Cortex of kidney (tissue), 1 donor: ENCODE measurements around the gene PXYLP1.

ENCODE experiments used
- DNase-seq: peaks from one replicate; lab custom pipeline; 2025; lab: John Stamatoyannopoulos, UW

The PXYLP1 gene

DNA sequence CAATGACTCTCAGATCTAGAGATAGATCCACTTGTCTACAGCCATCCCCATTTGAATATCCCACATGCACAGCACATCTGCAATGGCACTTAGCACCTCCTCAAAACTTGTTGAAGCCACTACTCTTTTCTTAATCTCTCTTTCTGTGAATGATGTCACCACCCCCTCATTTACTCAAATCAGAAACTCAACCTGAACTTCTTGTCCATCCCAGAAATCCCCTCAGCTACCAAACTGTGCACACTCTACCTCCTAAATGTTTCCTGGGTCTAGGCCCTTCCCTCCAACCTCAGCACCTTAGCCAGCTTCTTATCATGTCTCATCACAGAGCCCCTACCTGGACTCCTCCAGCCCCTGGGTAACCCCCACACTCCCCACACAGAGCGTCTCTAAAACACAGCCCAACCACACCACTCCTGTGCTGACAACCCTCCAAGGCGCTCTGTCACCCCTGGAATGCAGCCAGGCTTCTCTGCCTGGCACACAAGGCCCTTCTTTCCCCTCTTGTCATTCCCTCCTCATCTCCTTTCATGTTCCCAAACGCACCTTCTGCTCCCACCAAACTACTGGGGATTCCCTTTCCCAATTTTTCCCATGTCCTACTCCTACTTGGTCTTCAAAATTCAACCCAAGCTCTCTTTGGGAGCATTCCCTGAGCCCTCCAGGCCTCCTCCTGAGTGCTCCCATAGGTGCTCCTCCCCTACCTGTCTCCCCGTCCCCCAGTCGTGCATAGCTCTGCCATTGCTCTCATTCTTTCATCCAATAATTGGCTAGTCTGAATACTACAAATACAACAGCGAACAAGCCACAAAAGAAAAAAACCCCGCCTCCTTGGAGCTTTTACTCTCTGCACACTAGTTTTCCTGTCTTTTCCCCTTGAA is 96.9 kb downstream of the PXYLP1 start:
- no peak for DNase-seq

DNA sequence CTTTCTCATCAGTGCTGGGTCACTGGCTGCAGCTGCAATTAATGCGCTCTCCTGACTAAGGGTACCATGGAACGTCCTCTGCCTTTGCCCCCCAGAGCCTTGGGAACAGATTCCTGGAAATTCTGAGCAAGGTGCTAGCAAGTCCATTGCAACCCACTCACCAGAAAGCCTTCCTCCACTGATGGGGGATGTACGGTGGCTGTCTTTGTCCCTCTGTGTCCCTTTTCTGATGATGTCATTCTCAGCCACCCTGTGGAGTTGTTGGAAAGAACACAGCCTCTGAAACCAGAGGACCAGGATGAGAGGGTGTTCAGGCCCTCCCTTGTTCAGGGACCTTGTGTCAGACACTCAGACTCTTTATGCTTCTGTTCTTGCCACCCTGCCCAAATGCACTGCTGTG is 98.6 kb downstream of the PXYLP1 start:
- no peak for DNase-seq

DNA sequence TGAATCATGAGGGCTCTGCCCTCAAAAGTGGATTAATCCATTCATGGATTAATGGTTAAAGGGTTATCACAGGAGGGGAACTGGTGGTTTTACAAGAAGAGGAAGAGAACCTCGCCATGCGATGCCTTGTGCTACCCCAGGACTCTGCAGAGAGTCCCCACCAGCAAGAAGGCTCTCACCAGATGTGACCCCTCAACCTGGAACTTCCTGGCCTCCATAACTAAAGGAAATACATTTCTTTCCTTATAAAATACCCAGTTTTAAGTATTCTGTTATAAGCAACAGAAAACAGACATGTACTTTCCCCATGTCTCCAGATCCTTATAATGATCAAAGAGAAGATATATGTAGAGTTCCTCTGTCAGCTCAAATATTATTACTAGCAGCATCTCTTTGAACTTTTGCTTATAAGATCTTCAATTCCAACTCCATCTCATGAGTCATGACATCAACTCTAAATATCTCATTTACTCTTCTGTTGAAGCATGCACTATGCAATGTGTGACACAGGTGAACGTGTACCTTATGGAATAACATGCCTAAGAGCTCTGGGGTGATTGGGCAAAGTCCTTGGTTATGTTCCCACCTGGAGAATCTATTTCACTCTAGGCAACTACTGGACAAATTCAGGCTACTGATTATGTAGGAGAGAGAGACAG is 99.2 kb downstream of the PXYLP1 start:
- no peak for DNase-seq

DNA sequence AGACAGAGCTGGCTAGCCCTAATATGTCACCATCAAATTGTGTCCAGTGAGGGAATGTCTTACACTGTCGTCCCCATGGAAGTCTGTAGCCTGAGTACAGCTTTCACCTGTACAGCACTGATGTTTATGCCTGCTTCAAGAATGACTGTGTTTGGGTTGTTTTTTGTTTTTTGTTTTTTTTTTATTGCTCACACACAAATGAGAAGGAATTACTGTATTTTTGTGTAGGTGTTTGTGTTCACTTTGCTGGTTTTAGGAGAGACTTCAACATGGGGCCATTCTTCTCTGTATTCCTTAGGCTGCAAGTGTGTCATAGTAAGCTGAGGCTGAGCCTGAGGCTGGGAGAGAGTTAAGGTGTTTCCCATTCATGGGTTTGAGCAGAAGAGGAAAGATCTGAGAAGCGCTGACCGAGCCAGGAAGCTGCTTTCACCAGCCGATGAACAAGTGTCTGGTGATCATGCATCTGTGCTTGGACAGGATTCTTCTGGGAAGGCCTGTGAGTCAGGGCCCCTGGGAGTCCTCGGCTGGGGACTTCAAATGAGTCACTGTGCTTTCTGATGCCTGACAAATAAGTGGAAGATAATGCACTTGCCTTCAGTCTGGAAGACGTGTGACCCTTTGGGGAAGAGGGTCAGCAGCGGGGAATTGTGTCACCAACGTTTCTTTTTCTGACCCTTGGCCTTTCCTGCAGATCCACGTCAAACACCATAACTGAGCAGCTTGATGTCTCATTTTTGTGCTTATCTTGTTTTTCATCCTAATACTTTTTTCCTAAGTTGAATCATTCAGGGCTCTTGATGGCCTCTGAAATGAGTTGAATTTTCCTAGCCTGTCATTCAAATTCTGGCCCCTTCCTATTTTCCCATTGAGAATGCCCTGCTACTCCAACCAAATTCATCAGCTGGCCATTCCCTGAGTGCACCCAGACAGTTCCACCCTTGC is 100.0 kb downstream of the PXYLP1 start:
- DNase-seq, result no peak

DNA sequence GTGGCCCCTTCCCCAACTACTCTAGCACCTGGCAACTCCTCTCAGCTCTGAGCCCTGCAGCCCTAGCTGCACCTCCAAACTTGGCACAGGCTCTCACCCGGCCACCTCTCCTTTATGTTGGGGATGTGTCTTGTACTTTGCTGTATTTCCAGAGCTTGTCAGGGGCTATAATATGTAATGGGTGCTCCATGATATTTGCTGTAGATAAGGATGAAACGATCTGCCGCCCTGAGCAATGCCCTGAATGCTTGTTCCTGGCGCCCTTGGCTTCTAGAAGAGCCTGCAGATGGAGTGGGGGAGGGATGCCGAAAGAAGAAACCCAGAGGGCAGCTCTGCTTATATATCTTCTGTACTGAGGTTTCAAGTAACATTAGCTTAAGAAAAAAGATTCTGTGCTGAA is 100.8 kb downstream of the PXYLP1 start:
- no peak for DNase-seq

DNA sequence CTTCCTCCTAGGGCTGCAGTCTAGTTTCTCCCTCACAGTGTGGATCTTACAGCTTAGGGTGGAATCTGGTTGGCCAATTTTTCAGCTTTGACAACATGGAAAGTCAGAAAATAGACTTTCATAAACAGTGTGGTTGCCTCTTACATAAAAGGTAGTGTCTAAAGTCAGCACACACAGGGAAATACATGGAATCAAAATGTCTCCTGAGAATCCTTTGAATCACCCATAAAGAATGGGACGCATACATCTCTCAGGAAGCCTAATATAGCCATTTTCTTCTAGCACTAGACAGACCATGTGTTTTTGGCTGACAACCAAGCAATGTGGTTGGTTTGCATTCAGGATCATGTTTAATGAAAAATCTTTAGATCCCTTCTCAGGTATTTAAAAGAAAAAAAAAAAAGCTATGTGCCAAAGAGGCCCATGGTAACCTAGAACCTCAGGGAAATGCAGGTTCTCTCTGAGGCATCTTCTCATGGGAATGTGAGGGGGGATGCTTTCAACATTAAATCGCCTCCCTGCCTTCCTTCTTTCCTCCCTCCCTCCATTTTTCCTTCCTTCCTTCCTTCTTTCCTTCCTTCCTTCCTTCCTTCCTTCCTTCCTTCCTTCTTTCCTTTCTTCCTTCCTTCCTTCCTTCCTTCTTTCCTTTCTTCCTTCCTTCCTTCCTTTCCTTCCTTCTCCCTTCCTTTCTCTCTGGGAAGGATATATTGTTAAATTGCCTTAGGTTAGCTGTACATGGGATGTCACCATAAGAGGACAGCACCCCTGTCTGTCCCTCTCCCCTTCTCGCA is 102.4 kb downstream of the PXYLP1 start:
- DNase-seq, result no peak

DNA sequence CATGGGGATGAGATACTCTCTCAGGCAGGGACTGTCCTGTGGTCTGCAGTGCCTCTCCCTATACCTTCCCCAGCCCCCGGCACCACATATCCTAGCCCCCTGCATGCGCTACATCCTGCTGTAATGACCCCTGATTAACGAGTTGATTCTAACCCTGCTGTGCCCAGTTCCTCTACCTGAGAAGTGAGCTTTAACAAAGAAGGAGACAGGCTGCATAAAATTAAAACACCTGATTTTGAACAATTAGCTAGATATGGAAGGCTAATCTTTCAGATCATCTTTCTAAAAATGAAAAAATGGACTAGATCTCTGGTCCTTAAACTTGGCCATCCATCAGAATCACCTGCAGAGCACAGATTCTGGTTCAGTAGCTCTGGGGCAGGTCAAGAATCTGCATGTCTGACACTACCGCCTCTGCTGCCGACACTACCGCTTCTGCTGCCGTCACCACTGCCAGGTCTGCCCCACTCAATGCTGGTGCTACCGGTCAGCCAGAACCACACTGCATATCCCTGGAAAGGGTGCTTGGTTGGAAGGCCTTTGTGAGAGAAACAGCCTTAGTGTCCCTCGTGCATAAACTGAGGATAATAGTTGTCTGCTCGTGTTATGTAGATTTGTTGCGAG is 103.1 kb downstream of the PXYLP1 start:
- DNase-seq, result no peak

DNA sequence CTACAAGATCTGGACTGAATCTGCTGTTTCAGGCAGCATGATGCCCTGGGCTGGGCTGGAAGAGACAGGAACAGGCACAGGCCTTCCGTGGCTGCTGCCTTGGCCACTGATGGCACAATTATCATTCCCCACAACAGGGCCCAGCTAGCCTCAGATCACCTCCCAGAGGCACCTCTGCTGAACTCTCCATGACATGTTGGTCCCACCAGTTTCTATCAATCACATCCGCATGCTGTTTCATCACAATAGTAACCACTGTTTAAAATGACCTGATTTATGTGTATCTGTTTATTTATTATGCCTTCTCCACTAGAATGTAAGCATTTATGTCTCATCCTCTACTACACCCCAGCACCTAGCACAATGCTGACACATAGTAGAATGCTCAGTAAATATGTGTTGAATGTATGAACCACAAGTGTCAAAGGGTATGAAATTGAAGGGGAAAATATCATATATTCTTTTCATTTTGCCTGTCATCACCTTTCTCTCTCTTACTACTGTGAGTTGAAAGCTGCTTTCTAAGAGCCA is 104.0 kb downstream of the PXYLP1 start:
- no peak for DNase-seq

DNA sequence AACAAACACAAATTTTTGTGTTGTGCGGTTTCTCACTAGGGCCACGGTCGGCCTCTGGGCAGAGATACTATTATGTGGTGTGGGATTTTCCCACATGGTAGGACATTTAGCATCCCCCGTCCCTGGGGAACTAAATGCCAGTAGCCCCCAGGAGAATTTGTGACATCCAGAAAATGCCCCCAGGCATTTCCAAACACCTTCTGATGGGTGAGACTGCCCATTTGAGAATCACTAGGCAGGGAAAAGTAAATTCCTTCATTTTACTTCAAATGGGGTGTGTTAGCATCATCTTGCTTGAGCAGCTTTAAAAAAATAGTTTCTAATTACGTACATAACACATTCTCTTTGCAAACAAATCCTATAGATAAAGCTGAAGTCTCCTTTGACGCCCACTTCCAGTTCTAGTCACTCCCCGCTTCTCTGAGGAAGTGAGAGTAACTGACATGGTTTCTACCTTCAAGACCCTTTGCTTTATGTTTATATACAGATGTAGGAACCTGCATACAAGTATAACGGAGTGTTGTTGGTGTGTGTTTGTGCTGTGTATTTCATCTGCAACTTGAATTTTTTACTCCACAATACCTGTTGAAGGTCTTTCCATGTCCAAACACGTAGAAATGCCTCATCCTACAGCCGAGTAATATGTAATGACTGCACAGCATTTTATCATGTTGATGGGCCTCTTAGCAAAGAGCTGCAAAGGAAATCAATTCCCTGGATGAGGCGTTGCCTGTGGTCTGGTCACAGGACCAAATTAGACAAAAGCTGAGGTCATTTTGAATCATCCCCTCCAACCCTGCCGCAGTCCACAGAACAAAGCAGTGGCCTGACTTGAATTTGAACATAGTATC is 105.3 kb downstream of the PXYLP1 start:
- no peak for DNase-seq

DNA sequence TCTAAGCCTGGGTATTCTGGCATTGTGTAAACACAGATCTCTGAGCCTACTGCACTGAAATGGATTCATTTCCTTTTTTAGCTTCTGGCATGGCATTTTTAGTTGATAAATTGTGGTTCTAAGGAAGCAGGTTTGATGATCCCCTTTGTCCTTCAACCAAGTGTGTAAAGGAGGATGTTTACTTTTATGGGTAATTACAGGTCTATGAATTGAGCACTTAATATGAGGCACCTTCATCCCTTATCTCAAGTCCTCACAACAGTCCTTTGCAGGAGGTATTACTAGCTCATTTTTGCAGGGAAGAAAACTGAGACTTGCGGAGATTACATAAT is 105.9 kb downstream of the PXYLP1 start:
- DNase-seq, result no peak

DNA sequence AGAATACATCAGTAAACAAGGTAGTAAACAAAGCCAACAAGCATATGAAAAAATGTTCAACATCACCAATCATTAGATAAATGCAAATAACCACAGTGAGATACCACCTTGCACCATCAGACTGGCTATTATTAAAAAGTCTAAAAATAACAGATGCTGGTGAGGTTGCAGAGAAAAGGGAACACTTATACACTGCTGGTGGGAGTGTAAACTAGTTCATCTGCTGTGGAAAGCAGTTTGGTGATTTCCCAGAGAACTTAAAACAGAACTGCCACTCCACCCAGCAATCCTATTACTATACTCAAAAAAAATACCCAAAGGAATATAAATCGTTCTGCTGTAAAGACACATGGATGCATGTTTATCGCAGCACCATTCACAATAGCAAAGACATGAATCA is 106.4 kb downstream of the PXYLP1 start:
- DNase-seq, result no peak

DNA sequence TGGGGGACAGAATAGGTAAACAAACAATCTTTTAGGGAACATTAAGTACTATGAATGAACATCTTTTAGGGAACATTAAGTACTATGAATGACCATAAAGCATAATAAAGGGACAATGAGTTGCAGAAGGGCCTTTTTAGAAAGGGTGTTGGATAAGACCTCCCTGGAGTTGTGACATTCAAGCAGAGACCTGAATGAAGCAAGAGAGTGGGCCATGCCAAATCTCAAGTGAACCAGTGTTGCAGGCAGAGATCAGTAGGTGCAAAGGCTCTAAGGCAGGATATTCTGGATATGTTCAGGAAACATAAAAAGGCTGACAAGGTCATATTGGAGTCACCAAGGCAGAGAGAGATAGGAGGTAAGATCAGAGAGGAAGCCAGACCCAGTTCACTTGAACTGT is 107.3 kb downstream of the PXYLP1 start:
- DNase-seq, result no peak

DNA sequence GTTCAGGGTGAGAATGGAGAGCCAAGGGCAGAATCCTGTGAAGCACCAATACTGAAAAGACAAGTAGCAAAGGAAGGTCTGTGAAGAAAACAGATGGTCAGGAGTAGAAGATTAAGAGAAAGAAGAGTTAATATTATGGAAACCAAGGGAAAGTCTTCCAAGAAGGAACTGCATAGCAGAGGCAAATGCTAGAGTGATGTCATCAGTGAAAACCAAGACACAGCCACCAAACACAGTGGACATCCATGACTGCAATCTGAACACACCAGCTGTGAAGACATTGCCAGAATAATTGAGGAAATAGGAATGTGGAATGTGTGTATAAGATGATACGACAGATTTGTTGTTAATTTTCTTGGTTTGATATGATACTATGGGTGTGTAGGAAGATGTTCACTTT is 109.9 kb downstream of the PXYLP1 start:
- DNase-seq, result no peak

DNA sequence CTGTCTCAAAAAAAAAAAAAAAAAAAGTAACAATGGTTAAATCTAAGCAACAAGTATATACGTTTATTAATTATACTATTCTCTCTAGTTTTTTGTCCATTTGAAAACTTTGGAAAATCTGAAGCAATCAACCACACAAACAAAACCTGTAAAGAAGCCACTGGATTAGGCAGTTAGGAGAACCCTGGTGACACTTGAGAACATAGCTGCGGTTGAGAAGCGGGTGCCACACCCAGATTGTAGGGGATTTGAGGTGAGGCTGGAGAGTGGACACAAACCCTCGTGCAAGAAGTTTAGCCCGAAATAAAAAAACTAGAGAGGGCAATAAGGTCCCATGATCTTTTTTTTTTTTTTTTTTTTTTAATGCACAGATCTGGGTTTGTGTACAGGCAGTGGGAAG is 110.8 kb downstream of the PXYLP1 start:
- DNase-seq, result no peak

DNA sequence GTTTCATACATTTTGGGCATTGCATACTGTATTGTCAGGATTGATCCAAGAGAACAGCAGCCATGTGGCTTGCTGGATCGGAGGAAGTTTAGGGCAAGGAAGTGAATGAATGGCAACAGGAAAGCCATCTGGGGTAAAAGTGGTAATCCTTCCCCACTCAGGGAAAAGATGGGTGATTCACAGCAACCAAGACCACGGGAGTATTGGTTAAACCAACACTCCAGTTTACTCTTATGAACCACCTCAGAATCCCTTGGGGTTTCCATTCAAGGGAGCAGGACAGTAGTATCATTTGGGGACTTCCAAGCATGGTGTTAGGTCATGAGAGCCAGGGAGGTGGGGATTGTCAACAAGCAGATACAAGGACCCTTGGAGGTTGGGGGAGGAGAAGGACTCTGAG is 111.5 kb downstream of the PXYLP1 start:
- DNase-seq, result no peak

DNA sequence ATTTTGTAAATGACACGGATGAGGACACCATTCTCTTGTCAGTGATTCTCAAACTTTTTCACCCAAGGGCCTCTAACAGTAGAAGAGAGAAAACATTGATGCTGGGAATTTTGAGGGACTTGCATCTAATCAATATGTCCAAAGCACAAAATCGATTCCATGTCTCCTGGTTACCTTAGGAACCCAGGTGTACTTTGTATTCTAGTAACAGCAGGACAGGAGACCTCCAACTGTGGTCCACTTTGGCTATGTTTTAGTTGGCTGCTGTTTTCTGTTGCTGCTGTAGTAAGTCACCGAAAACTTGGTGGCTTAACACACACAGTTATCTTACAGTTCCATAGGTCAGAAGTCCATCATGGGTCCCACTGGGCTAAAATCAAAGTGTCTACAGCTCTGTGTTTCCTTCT is 112.2 kb downstream of the PXYLP1 start:
- DNase-seq, result no peak
